Adrenal gland (tissue), 12 donors: Measurements from ENCODE around the gene DLEC1. TPM values are rescaled to one million over a fixed set of nuclear protein-coding genes. Genes with fewer than 3 reads are reported as not detected.
A peak's percentile ranks its signal among the peaks of the same experiment; 100 is the strongest.

Experiments
- DNase-seq, 7 donors: peaks; one replicate each; pipeline ENCODE4 v3.0.0-alpha.2; 2019 to 2020
- H3K27ac ChIP-seq, 5 donors: fragments of 200-600 bp; sonication (generic) in 4 of 5; 1 replicate in 3 of 5; 2 replicates in 2 of 5; pipeline versions ENCODE4 v1.5.1 to v1.8.0; 2016 to 2020; ENCODE audit warnings: mild to moderate bottlenecking in 1 of 5
- H3K27me3 ChIP-seq: fragments of 200-600 bp; 2 replicates; pipeline ENCODE4 v1.8.0; 2021
- H3K36me3 ChIP-seq, 2 donors: fragments of 200-600 bp; replicated peaks in 1 of 2; 1 replicate in 1 of 2; 2 replicates in 1 of 2; pipeline versions ENCODE4 v1.5.1 to v1.8.0; 2018 to 2022
- H3K4me1 ChIP-seq, 2 donors: fragments of 200-600 bp; replicated peaks in 1 of 2; 1 replicate in 1 of 2; 2 replicates in 1 of 2; pipeline versions ENCODE4 v1.5.1 to v1.8.0; 2018 to 2021
- H3K4me3 ChIP-seq, 4 donors: fragments of 200-600 bp; sonication (generic) in 3 of 4; one replicate each; pipeline ENCODE4 v1.5.1; 2016 to 2018
- H3K9me3 ChIP-seq, 3 donors: fragments of 200-600 bp; sonication (generic) in 1 of 3; replicated peaks in 1 of 3; 1 replicate in 2 of 3; 2 replicates in 1 of 3; pipeline versions ENCODE4 v1.5.1 to v1.8.0; 2016 to 2021
- POLR2A ChIP-seq, 2 donors: fragments of 450-650 bp; IDR thresholded peaks; one replicate each; pipeline ENCODE4 v1.6.1; 2017; ENCODE audit warnings: antibody characterized with exemption in 2 of 2, mild to moderate bottlenecking in 2 of 2, moderate library complexity in 1 of 2
- WGBS, 4 donors: extraction: QIAGEN DNeasy Blood & Tissue Kit in 2 of 4; methylation state at CpG; one replicate each; pipeline versions ENCODE4 v1.1.5 to v1.1.7; 2013 to 2017; 5-methylcytosine and 5-hydroxymethylcytosine counted together
- intact Hi-C, 2 donors: fragments of 100-400 bp; cut with DNase I; formaldehyde crosslinking; loops; one replicate each; pipeline versions ENCODE4 v1.14.1 to v1.15.0; 2022 to 2023
- polyA plus RNA-seq, 3 donors: library from polyadenylated mRNA; stranded (reverse); fragments of 200-250 nt in 2 of 3; fragments of 350-450 nt in 1 of 3; fragmentation: Illumina TruSeq in 1 of 3; extraction: RNeasy Lipid Tissue Mini Kit (QIAGEN cat#74804) in 1 of 3; gene quantifications; one replicate each; pipeline ENCODE4 v1.2.3, GENCODE V29; 2013 to 2014
- total RNA-seq, 9 donors: library from RNA; depleted of rRNA in 4 of 9; stranded (reverse); fragments of >200 nt in 4 of 9; fragments of 120-200 nt in 1 of 9; fragmentation: NEBNext Ultra II Directional in 1 of 9; extraction: Animal tissue kit (Norgen Biotek cat#: 25700) in 1 of 9; gene quantifications; one replicate each; pipeline versions ENCODE4 v1.1.0 to v1.2.4, GENCODE V29; 2013 to 2023
- TF ChIP-seq, protein P1 (sequence below), 6 experiments: fragments of 450-650 bp in 4 of 6; fragments of 200-600 bp in 2 of 6; sonication (generic) in 1 of 6; IDR thresholded peaks; 1 replicate in 5 of 6; 2 replicates in 1 of 6; pipeline versions ENCODE4 v1.5.1 to v1.8.0; 2016 to 2021; ENCODE audit warnings: antibody characterized with exemption in 6 of 6, mild to moderate bottlenecking in 2 of 6, moderate library complexity in 1 of 6
- donor health status: healthy with polysubstance abuse.
- donor health status: Bipolar disorder and iron deficiency.
- donor health status: DM: yes; HTN: yes; CAD: no.
- donor health status: DM: no; HTN: no; CAD: no.
- donor health status: DM: no; HTN: no; CAD: no.
- donor health status: DM: yes; HTN: yes; CAD: no.

The DLEC1 gene
- total and polyA plus RNA-seq, 12 donors = 0.18 to 2.0 (median 1.1) TPM

DNA sequence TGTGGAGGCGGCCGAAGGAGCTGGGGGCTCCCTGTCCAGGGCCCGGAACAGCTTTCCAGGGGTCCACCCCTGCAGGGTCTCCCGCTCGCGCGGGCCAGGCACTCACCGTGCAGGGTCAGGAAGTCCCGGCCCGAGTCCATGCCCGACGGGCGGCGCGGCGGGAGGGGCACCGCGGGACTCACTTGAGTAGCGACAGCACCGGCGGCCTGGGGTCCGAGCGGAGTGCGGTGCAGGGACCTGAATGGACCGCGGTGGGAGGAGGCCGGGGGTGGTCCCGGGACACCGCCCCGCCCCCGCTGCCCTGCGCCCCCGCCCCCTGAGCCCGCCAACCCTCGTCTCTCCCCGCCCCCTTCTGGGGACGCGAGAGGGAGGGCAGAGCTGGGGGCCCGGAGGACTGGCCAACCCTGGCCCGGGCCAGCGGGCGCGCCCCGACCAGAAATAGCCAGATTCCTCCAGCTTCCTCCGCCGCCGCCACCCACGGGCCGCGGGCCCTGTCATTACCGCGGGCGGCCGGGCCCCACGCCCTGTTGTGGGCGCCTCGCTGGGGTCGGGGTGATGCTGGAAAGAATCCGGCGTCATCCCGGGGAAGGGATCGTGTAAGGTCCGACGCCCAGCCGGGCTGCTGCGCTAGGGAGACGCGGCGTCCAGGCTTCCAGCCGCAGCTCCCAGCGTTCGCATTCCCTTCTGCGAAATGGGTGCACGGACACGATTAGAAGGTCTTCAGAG, 9.4 kb upstream of the DLEC1 start, which contains the start of gene PLCD1:
Gene PLCD1, minus strand, starts transcription at position 243 of the 726 bp plus-strand sequence. Its CDS starts 103 bp downstream, at position 140.
- TF ChIP-seq, protein P1, sequence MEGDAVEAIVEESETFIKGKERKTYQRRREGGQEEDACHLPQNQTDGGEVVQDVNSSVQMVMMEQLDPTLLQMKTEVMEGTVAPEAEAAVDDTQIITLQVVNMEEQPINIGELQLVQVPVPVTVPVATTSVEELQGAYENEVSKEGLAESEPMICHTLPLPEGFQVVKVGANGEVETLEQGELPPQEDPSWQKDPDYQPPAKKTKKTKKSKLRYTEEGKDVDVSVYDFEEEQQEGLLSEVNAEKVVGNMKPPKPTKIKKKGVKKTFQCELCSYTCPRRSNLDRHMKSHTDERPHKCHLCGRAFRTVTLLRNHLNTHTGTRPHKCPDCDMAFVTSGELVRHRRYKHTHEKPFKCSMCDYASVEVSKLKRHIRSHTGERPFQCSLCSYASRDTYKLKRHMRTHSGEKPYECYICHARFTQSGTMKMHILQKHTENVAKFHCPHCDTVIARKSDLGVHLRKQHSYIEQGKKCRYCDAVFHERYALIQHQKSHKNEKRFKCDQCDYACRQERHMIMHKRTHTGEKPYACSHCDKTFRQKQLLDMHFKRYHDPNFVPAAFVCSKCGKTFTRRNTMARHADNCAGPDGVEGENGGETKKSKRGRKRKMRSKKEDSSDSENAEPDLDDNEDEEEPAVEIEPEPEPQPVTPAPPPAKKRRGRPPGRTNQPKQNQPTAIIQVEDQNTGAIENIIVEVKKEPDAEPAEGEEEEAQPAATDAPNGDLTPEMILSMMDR (IDR thresholded peaks at IDR 0.05) = peak in 1 of 6 experiments; percentile 7
- TF ChIP-seq POLR2A (IDR thresholded peaks at IDR 0.05) = peak in 1 of 2 donors; percentile 31
- peak in 6 of 7 donors; percentile 67 to 75 (median 72) for DNase-seq
- peak within 1 kb of the TSS in 2 of 4 donors; percentile 29 to 61 for H3K4me3 ChIP-seq
- intact Hi-C loops = no loop called here
- no peaks in the 10 kb centered on the region for H3K36me3 ChIP-seq
- peaks cover 23 to 37% of the 10 kb centered on the region in 2 donors for H3K4me1 ChIP-seq
- no peaks in the 10 kb centered on the region for H3K9me3 ChIP-seq
- 2 to 3% methylated on average over 62 to 75 of the region's 75 CpGs; no CpG with 5 or more reads in 2 of the 4 donors for WGBS, 4 donors
- H3K27me3 ChIP-seq = no peaks in the 10 kb centered on the region
- H3K27ac ChIP-seq = peak within 1 kb of the TSS in 3 of 5 donors; percentile 61 to 90 (median 83)

DNA sequence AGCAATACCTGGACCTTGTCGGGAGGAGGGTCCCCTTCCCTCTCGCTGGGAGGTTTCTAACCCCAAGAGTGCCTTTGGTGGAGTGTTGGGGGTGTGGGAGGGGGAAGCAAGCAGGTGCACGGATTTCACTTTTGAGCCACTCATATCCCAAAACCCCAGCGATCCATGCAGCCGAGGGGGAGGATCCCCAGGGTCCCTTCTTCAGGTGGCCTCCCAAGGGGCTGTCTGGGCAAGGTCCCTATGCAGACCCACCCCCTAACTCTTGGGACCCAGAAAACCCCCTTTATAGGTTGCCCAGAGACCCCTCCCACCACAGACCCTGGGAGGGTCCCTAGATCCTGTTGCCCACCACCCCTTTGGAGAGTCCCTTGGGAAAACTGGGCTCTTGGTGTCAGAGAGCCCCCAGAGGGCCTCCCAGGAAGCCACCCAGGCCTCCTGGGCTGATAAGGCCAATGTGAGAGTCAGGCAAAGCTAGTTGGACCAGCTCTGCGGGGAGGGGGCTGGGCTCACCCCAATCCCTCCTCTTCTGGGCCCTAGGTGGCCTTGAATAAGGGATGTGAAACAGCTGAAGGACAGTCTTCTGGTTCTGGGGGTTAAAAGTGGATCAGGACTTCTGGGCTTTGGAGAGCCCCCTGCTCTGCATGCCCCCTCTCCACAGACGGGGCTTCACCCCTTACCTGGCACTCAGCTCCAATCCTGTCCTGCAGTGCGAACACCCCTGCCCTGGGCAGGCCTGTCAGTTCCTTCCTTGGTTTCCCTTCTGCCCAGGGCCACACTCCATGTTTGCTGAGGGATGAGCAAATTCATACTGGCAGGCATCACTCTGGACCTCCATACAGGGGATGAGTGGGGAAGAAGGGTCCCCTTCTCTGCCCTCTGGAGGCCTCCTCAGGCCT, 8.6 kb upstream of the DLEC1 start:
- 41 to 71% (median 50%) methylated on average over 3 to 8 of the region's 8 CpGs for WGBS, 4 donors
- H3K4me1 ChIP-seq = peaks cover 21 to 34% of the 10 kb centered on the region in 2 donors
- no peaks in the 10 kb centered on the region for H3K27me3 ChIP-seq
- no peaks in the 10 kb centered on the region for H3K9me3 ChIP-seq
- H3K36me3 ChIP-seq = no peaks in the 10 kb centered on the region
- TF ChIP-seq, protein P1 (IDR thresholded peaks at IDR 0.05) = no peak
- no peak for TF ChIP-seq POLR2A (IDR thresholded peaks at IDR 0.05)
- no peak for DNase-seq
- peak overlapping the region in 2 of 4 donors; percentile 29 to 61 for H3K4me3 ChIP-seq
- intact Hi-C loops = no loop called here
- peak overlapping the region in 3 of 5 donors; percentile 61 to 90 (median 83) for H3K27ac ChIP-seq

DNA sequence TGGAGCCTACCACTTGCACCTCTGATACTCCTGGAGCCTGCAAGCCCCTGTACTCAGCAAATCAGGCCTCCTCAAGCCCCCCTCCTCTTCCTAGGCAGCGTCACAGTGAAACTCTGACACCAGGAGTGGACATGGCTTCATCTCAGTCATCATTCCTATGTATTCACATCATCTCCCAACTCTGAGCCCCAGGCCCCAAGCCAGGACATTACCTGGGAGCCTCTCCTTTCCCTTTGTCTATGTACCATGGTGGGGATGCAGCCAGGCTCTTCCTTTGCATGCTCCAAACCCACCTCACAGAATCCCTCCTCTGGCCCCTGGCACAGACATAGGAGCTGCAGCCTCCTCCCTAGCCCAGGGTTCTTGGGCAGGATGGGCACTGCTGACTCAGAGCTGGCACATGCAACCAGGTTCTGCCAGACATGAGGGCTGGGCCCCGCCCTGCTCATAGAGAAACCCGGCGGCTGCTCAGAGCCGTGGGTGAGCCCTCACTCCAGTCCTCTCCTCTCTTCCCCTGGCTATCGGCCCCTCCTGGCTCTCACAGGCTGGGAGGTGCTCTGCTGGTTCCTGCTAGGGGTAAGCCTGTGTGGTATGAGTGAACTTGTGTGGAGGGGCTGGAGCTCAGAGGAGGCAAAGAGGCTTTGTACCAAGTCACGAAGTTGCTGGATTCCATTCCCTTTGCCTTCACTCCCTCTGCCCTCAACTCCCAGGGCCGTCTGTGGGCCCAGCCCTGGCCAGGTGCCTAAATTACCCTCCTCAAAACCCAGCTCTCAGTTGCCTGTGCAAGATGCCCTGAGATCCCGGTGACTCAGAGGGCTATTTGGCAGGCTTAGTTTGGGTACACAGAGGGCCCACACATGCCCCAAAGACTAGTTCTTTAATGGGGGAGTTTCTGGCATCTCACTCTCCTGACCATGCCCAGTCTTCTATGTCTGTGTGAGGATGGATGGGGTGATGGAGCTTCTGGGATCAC, 7.7 kb upstream of the DLEC1 start:
- Histone ChIP-seq H3K4me3 (no peak overlapping the region), H3K4me1 (peaks cover 19 to 25% of the 10 kb centered on the region in 2 donors), H3K27ac (peak overlapping the region in 4 of 5 donors; percentile 15 to 90 (median 72)), H3K27me3 (no peaks in the 10 kb centered on the region), H3K9me3 (no peaks in the 10 kb centered on the region), H3K36me3 (no peaks in the 10 kb centered on the region)
- DNase-seq = peak; percentile 80 to 93 (median 91)
- 16 to 36% (median 33%) methylated on average over 4 to 9 of the region's 9 CpGs for WGBS, 4 donors
- peak in 1 of 2 donors; percentile 32 for TF ChIP-seq POLR2A (IDR thresholded peaks at IDR 0.05)
- TF ChIP-seq, protein P1 (IDR thresholded peaks at IDR 0.05) = no peak
- intact Hi-C loops = no loop called here
